Measurements from ENCODE around the gene VSIG4.

Gene VSIG4

GRCh38 chrX:66024092-66024467 lies 15.8 kb downstream of the VSIG4 start:
- DNase-seq (ENCODE audit: low read depth in 2 of 2), result no peak

GRCh38 chrX:66023385-66024091 lies 16.3 kb downstream of the VSIG4 start:
- DNase-seq (ENCODE audit: low read depth in 2 of 2), result no peak

- DNase-seq (ENCODE audit: low read depth in 2 of 2), result no peak
These were observed 17.1 kb downstream of the VSIG4 start for GRCh38 chrX:66022632-66023384.

- no peak for DNase-seq (ENCODE audit: low read depth in 2 of 2)
These were observed 17.9 kb downstream of the VSIG4 start for GRCh38 chrX:66021765-66022631.

GRCh38 chrX:66021401-66021764 lies 18.5 kb downstream of the VSIG4 start:
- DNase-seq (ENCODE audit: low read depth in 2 of 2), result no peak

- DNase-seq (ENCODE audit: low read depth in 2 of 2), result no peak
These were observed 19.1 kb downstream of the VSIG4 start for GRCh38 chrX:66020631-66021334.

- no peak for DNase-seq (ENCODE audit: low read depth in 2 of 2)
These were observed 19.9 kb downstream of the VSIG4 start for GRCh38 chrX:66019974-66020373.

GRCh38 chrX:66019310-66019652 lies 20.6 kb downstream of the VSIG4 start:
- DNase-seq (ENCODE audit: low read depth in 2 of 2), result no peak

- DNase-seq (ENCODE audit: low read depth in 2 of 2), result no peak
These were observed 21.1 kb downstream of the VSIG4 start for GRCh38 chrX:66018585-66019309.

GRCh38 chrX:66017659-66018170 lies 22.2 kb downstream of the VSIG4 start:
- no peak for DNase-seq (ENCODE audit: low read depth in 2 of 2)

GRCh38 chrX:66016905-66017658 lies 22.8 kb downstream of the VSIG4 start:
- no peak for DNase-seq (ENCODE audit: low read depth in 2 of 2)

GRCh38 chrX:66015900-66016689 lies 23.8 kb downstream of the VSIG4 start:
- no peak for DNase-seq (ENCODE audit: low read depth in 2 of 2)

- DNase-seq (ENCODE audit: low read depth in 2 of 2), result no peak
These were observed 24.6 kb downstream of the VSIG4 start for GRCh38 chrX:66015152-66015831.

- no peak for DNase-seq (ENCODE audit: low read depth in 2 of 2)
These were observed 25.3 kb downstream of the VSIG4 start for GRCh38 chrX:66014556-66014955.

- DNase-seq (ENCODE audit: low read depth in 2 of 2), result no peak
These were observed 25.8 kb downstream of the VSIG4 start for GRCh38 chrX:66014084-66014483.

GRCh38 chrX:66013194-66013816 lies 26.6 kb downstream of the VSIG4 start:
- DNase-seq (ENCODE audit: low read depth in 2 of 2), result no peak

GRCh38 chrX:66012094-66012534 lies 27.8 kb downstream of the VSIG4 start:
- DNase-seq (ENCODE audit: low read depth in 2 of 2), result no peak

GRCh38 chrX:66009231-66009845 lies 30.5 kb downstream of the VSIG4 start:
- DNase-seq (ENCODE audit: low read depth in 2 of 2), result no peak

Data from stimulated activated CD8-positive, alpha-beta memory T cell treated with anti-CD3 and anti-CD28 coated beads, Interleukin-2, amount 100 ng/mL, for 48 hours (primary cell).